IMR-90 (cell line): ENCODE data around the gene ARMC6. TPM values are rescaled to one million over a fixed set of nuclear protein-coding genes. Genes with fewer than 3 reads are reported as not detected.
"Not testable (repeated sequence)": the region's sequence is repeated elsewhere in the genome, so short reads cannot be mapped to it uniquely, and the experiment has no call there.

Experiments
- ATAC-seq: fragments of 200-7000 bp; cut with Tn5 transposase; 2 replicates; pipeline ENCODE4 v1.9.1; 2020; ENCODE audit warnings: low read depth, mild to moderate bottlenecking, moderate library complexity
- BruUV-seq: library from RNA; stranded (reverse); fragments of 400-500 nt; replicated peaks from 2 replicates; lab custom pipeline; 2021; lab: Mats Ljungman, UMichigan
- CTCF ChIA-PET: fragments of 300-600 bp; formaldehyde crosslinking; extraction: SDS; loops from one replicate; lab custom pipeline; 2021; ENCODE audit warnings: antibody characterized with exemption; lab: Yijun Ruan, JAX
- POLR2A ChIA-PET: fragments of 300-600 bp; sonication (Branson Sonifier 250); formaldehyde crosslinking; loops from one replicate; lab custom pipeline; 2022; ENCODE audit warnings: antibody characterized with exemption; ENCODE audit not compliant: unreplicated experiment; lab: Charles Lee
- DNase-seq: peaks from one replicate; pipeline ENCODE4 v3.0.0; 2013
- H2AFZ ChIP-seq: replicated peaks from 2 replicates; pipeline ENCODE3; 2013; ENCODE audit warnings: low read length, mild to moderate bottlenecking; ENCODE audit not compliant: poor library complexity
- H2AK5ac ChIP-seq: 2 replicates; pipeline ENCODE4 v1.6.1; 2013; ENCODE audit warnings: low read depth, low read length, inconsistent platforms
- H2AK9ac ChIP-seq: replicated peaks from 2 replicates; pipeline ENCODE3; 2013; ENCODE audit warnings: mild to moderate bottlenecking, low read depth, low read length, moderate library complexity; ENCODE audit not compliant: poor library complexity
- H2BK120ac ChIP-seq: 2 replicates; pipeline ENCODE4 v1.6.1; 2013; ENCODE audit warnings: low read depth, low read length, inconsistent platforms
- H2BK15ac ChIP-seq: 3 replicates; pipeline ENCODE4 v1.6.1; 2013; ENCODE audit warnings: low read depth, low read length, inconsistent platforms
- H2BK20ac ChIP-seq: 2 replicates; pipeline ENCODE4 v1.6.1; 2013; ENCODE audit warnings: low read depth, mild to moderate bottlenecking, inconsistent platforms, low read length, moderate library complexity
- H2BK5ac ChIP-seq: 2 replicates; pipeline ENCODE4 v1.6.1; 2013; ENCODE audit warnings: mild to moderate bottlenecking, low read depth, low read length, inconsistent platforms; ENCODE audit not compliant: poor library complexity, severe bottlenecking
- H3K14ac ChIP-seq: replicated peaks from 2 replicates; pipeline ENCODE4 v1.6.1; 2013; ENCODE audit warnings: low read depth, low read length, inconsistent platforms
- H3K18ac ChIP-seq: 2 replicates; pipeline ENCODE4 v1.6.1; 2013; ENCODE audit warnings: low read depth, low read length, control low read depth
- H3K23ac ChIP-seq: 2 replicates; pipeline ENCODE4 v1.6.1; 2013; ENCODE audit warnings: low read depth, low read length, inconsistent platforms
- H3K27ac ChIP-seq: 2 replicates; pipeline ENCODE4 v1.5.1; 2013; ENCODE audit warnings: mild to moderate bottlenecking, control low read depth, low read length; ENCODE audit not compliant: insufficient read depth
- H3K27me3 ChIP-seq: 2 replicates; pipeline ENCODE4 v1.6.1; 2013; ENCODE audit warnings: low read length; ENCODE audit not compliant: control insufficient read depth, insufficient read depth
- H3K36me3 ChIP-seq: 2 replicates; pipeline ENCODE4 v1.6.1; 2013; ENCODE audit warnings: low read length, mixed read lengths; ENCODE audit not compliant: control insufficient read depth, insufficient read depth
- H3K4ac ChIP-seq: 2 replicates; pipeline ENCODE4 v1.6.1; 2013; ENCODE audit warnings: low read depth, low read length, inconsistent platforms
- H3K4me1 ChIP-seq: 2 replicates; pipeline ENCODE4 v1.6.1; 2013; ENCODE audit warnings: low read length, mixed read lengths; ENCODE audit not compliant: control insufficient read depth, insufficient read depth
- H3K4me2 ChIP-seq: 2 replicates; pipeline ENCODE4 v1.6.1; 2013; ENCODE audit warnings: low read depth, mild to moderate bottlenecking, control low read depth, low read length, moderate library complexity
- H3K4me3 ChIP-seq: 2 replicates; pipeline ENCODE4 v1.5.1; 2013; ENCODE audit warnings: low read depth, mild to moderate bottlenecking, control low read depth, low read length, moderate library complexity; ENCODE audit not compliant: insufficient read depth
- H3K56ac ChIP-seq: 2 replicates; pipeline ENCODE4 v1.6.1; 2013; ENCODE audit warnings: low read length, inconsistent platforms; ENCODE audit not compliant: insufficient read depth; ENCODE audit errors: extremely low read depth
- H3K79me1 ChIP-seq, 2 experiments: 2 replicates each; pipeline ENCODE4 v1.6.1; 2013; ENCODE audit warnings: low read length in 2 of 2, inconsistent platforms in 1 of 2, low read depth in 1 of 2
- H3K9ac ChIP-seq: 2 replicates; pipeline ENCODE4 v1.6.1; 2013; ENCODE audit warnings: low read depth, low read length, control low read depth
- H3K9me1 ChIP-seq: 2 replicates; pipeline ENCODE4 v1.6.1; 2013; ENCODE audit warnings: low read length, inconsistent platforms; ENCODE audit not compliant: insufficient read depth
- H3K9me3 ChIP-seq: 2 replicates; pipeline ENCODE4 v1.6.1; 2013; ENCODE audit warnings: low read length; ENCODE audit not compliant: control insufficient read depth, insufficient read depth
- H4K20me1 ChIP-seq: 2 replicates; pipeline ENCODE4 v1.6.1; 2013; ENCODE audit warnings: low read length, inconsistent platforms; ENCODE audit not compliant: insufficient read depth
- H4K5ac ChIP-seq: 2 replicates; pipeline ENCODE4 v1.6.1; 2013; ENCODE audit warnings: mild to moderate bottlenecking, low read depth, low read length, control low read depth
- H4K8ac ChIP-seq, 2 experiments: 2 replicates each; pipeline ENCODE4 v1.6.1; 2013; ENCODE audit warnings: low read depth in 2 of 2, low read length in 2 of 2, control low read depth in 1 of 2, inconsistent platforms in 1 of 2
- H4K91ac ChIP-seq: 2 replicates; pipeline ENCODE4 v1.6.1; 2013; ENCODE audit warnings: low read depth, low read length, inconsistent platforms; ENCODE audit not compliant: insufficient read depth
- CEBPB ChIP-seq: IDR thresholded peaks from 2 replicates; pipeline ENCODE4 v1.6.1; 2012; ENCODE audit warnings: low read depth, low read length, improper control_type of control experiment
- ELK1 ChIP-seq: fragments of 150-350 bp; IDR thresholded peaks from 2 replicates; pipeline ENCODE4 v1.6.1; 2016; ENCODE audit warnings: low read depth, mild to moderate bottlenecking, low read length, moderate library complexity, borderline replicate concordance
- MAFK ChIP-seq: IDR thresholded peaks from 2 replicates; pipeline ENCODE4 v1.6.1; 2012; ENCODE audit warnings: low read depth, low read length, improper control_type of control experiment
- WGBS, 2 experiments: methylation state at CpG; one replicate each; pipeline versions ENCODE4 v1.1.5 to v1.1.7; 2013; ENCODE audit warnings: missing lambda C conversion rate in 2 of 2; ENCODE audit not compliant: insufficient read length in 1 of 2; ENCODE audit errors: extremely low coverage in 2 of 2; 5-methylcytosine and 5-hydroxymethylcytosine counted together
- dilution Hi-C: fragments of 300-500 bp; cut with HindIII; formaldehyde crosslinking; loops from one replicate; pipeline ENCODE4 v1.14.3; 2018; ENCODE audit warnings: low sequenced_read_pairs; ENCODE audit not compliant: unreplicated experiment
- in situ Hi-C: fragments of 300-500 bp; cut with MboI; formaldehyde crosslinking; loops from 3 replicates; pipeline ENCODE4 v1.14.3; 2019; ENCODE audit warnings: low sequenced_read_pairs, inconsistent platforms, mixed read lengths
- intact Hi-C: fragments of 100-400 bp; cut with micrococcal nuclease; formaldehyde crosslinking; loops from 2 replicates; pipeline ENCODE4 v1.10.0; 2022
- polyA plus RNA-seq, 3 experiments: library from polyadenylated mRNA; depleted of rRNA; stranded (reverse); fragments of >200 nt; gene quantifications; 2 replicates each; pipeline ENCODE4 v1.2.3, GENCODE V29; 2012; ENCODE audit warnings: low replicate concordance in 1 of 3
- total RNA-seq: library from RNA; depleted of rRNA; stranded (reverse); fragments of >200 nt; gene quantifications from 2 replicates; pipeline ENCODE4 v1.2.3, GENCODE V29; 2012
- TF ChIP-seq, protein P1 (sequence below): conservative IDR thresholded peaks from 2 replicates; pipeline ENCODE4 v1.5.1; 2012; ENCODE audit warnings: mild to moderate bottlenecking, low read depth, low read length, improper control_type of control experiment

The ARMC6 gene
- total and polyA plus RNA-seq, 2 of the 4 experiments (the other 2 are of a cell fraction), result 41.5 to 52.7 TPM

DNA sequence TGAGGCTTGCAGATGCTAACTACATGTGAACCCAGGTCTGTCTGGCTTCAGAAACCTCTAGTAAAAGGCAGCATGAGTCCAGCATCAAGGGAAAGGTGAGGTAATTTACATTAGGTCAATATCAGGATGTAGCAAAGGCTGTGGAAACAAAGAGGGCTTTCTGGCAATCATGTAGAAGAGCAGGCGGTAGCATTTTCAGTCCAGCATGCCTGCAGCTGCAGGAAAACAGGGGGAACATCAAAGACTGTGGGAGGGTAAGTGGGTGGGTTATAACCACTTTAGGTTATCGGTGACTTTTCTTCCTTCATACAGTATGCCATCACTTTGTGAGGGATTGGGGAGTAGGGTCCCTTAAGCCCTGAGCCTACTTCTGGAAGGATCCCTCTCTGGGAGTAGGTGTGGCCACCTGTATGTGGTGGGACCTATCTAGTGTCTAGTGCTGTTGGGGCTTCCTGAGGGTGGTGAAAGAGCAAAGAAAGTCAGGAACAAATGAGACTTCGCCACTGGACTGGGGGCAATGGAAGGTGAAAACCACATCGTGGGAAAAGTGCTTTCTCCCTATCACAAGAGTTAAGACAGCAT, 10.9 kb upstream of the ARMC6 start:
- H2BK15ac ChIP-seq, result no peak overlapping the region
- no peak overlapping the region for H3K4me3 ChIP-seq
- H3K4me1 ChIP-seq, result peaks cover 3% of the 10 kb centered on the region
- ChIA-PET CTCF (no interaction called here), POLR2A (no interaction called here)
- in situ Hi-C loops, result no loop called here
- H3K14ac ChIP-seq, result no peak overlapping the region
- H3K9ac ChIP-seq, result no peak overlapping the region
- H2AFZ ChIP-seq, result no peak overlapping the region
- H3K36me3 ChIP-seq, result peaks cover 55% of the 10 kb centered on the region
- no peak overlapping the region for H2BK20ac ChIP-seq
- H2AK9ac ChIP-seq, result peak overlapping the region; percentile 12
- peak; percentile 34 for DNase-seq
- no peaks in the 10 kb centered on the region for H3K9me1 ChIP-seq
- no peak overlapping the region for H3K56ac ChIP-seq
- H3K4ac ChIP-seq, result no peak overlapping the region
- no peak overlapping the region for H4K8ac ChIP-seq
- WGBS, 2 experiments, result no CpG with 5 or more reads among the region's 4 CpGs
- H2BK120ac ChIP-seq, result no peak overlapping the region
- no peak overlapping the region for H3K4me2 ChIP-seq
- ATAC-seq, result no peak
- peaks cover 50% of the 10 kb centered on the region for H4K20me1 ChIP-seq
- no peaks in the 10 kb centered on the region for H3K9me3 ChIP-seq
- peaks cover 31 to 66% of the 10 kb centered on the region in 2 experiments for H3K79me1 ChIP-seq
- H2BK5ac ChIP-seq, result peak overlapping the region; percentile 12
- no peak overlapping the region for H3K18ac ChIP-seq
- no peak overlapping the region for H3K27ac ChIP-seq
- no peak overlapping the region for H4K91ac ChIP-seq
- no peak overlapping the region for H4K5ac ChIP-seq
- TF ChIP-seq MAFK, result no peak
- no peak for TF ChIP-seq CEBPB
- TF ChIP-seq, protein P1, sequence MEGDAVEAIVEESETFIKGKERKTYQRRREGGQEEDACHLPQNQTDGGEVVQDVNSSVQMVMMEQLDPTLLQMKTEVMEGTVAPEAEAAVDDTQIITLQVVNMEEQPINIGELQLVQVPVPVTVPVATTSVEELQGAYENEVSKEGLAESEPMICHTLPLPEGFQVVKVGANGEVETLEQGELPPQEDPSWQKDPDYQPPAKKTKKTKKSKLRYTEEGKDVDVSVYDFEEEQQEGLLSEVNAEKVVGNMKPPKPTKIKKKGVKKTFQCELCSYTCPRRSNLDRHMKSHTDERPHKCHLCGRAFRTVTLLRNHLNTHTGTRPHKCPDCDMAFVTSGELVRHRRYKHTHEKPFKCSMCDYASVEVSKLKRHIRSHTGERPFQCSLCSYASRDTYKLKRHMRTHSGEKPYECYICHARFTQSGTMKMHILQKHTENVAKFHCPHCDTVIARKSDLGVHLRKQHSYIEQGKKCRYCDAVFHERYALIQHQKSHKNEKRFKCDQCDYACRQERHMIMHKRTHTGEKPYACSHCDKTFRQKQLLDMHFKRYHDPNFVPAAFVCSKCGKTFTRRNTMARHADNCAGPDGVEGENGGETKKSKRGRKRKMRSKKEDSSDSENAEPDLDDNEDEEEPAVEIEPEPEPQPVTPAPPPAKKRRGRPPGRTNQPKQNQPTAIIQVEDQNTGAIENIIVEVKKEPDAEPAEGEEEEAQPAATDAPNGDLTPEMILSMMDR, result no peak
- TF ChIP-seq ELK1, result no peak
- peak overlapping the region; percentile 15; the same call in 1 of the 2 replicates for H2AK5ac ChIP-seq
- peak overlapping the region; percentile 66; the same call in 1 of the 2 replicates for H3K23ac ChIP-seq
- H3K27me3 ChIP-seq, result no peaks in the 10 kb centered on the region
- intact Hi-C loops, result no loop called here
- BruUV-seq, result no TSS peak
- dilution Hi-C loops, result no loop called here

DNA sequence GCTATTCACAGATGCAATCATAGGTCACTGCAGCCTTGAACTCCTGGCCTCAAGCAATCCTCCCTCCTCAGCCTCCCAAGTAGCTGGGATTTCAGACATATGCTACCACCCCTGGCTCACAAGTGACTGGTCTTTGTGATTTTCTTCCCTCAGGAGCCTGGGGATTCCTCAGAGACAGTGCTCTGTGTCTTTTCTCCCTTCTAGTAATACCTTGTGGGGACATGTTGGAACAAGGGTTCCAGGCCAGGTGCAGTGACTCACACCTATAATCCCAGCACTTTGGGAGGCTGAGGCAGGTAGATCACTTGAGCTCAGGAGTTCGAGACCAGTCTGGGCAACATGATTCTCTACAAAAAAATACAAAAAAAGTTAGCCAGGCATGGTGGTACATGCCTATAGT, 10.0 kb upstream of the ARMC6 start:
- H3K4me3 ChIP-seq, H4K5ac ChIP-seq, dilution Hi-C loops, intact Hi-C loops, BruUV-seq, H4K8ac ChIP-seq, H3K14ac ChIP-seq, H2AFZ ChIP-seq, H3K4me2 ChIP-seq, H3K4ac ChIP-seq, H2AK5ac ChIP-seq, H3K4me1 ChIP-seq, in situ Hi-C loops, H3K56ac ChIP-seq, H3K27me3 ChIP-seq, POLR2A ChIA-PET, H2BK120ac ChIP-seq, H2BK5ac ChIP-seq, H3K18ac ChIP-seq, DNase-seq, H4K91ac ChIP-seq, H3K23ac ChIP-seq, H2BK15ac ChIP-seq, H2BK20ac ChIP-seq, H3K27ac ChIP-seq, H3K9ac ChIP-seq, CTCF ChIA-PET, H3K9me1 ChIP-seq, ATAC-seq, H3K9me3 ChIP-seq, H2AK9ac ChIP-seq: not testable (repeated sequence)
- H3K79me1 ChIP-seq, result peaks cover 37 to 68% of the 10 kb centered on the region in 2 experiments
- peaks cover 50% of the 10 kb centered on the region for H4K20me1 ChIP-seq
- WGBS, 2 experiments, result no CpG with 5 or more reads among the region's 1 CpG
- peaks cover 57% of the 10 kb centered on the region for H3K36me3 ChIP-seq
